Lower leg skin (tissue), 3 donors: ENCODE results near the gene HES3.

Experiments
- CTCF ChIP-seq, 3 donors: fragments of 450-650 bp; IDR thresholded peaks; one replicate each; pipeline ENCODE4 v1.5.1; 2016; ENCODE audit warnings: antibody characterized with exemption in 3 of 3, mild to moderate bottlenecking in 3 of 3, moderate library complexity in 2 of 3
- POLR2A ChIP-seq, 2 donors: fragments of 450-650 bp; IDR thresholded peaks; one replicate each; pipeline ENCODE4 v1.6.1; 2016 to 2017; ENCODE audit warnings: antibody characterized with exemption in 2 of 2, mild to moderate bottlenecking in 1 of 2, moderate library complexity in 1 of 2

GRCh38 chr1:6249739-6250689, 6.0 kb downstream of the HES3 start:
- TF ChIP-seq POLR2A (IDR thresholded peaks at IDR 0.05) (no peak), CTCF (IDR thresholded peaks at IDR 0.05) (no peak)
